WTC11 (cell line): ENCODE data around the gene NEDD1. TPM values are rescaled to one million over a fixed set of nuclear protein-coding genes. Genes with fewer than 3 reads are reported as not detected.

Experiments used
- ATAC-seq: fragments of 200-7000 bp; cut with Tn5 transposase; 2 replicates; pipeline ENCODE4 v1.10.0; 2021; ENCODE audit warnings: mild to moderate bottlenecking, moderate library complexity
- CTCF ChIA-PET: fragments of 300-600 bp; sonication (Branson Sonifier 250); formaldehyde crosslinking; loops from one replicate; lab custom pipeline; 2021; ENCODE audit warnings: antibody characterized with exemption; lab: Charles Lee
- POLR2A ChIA-PET: fragments of 350-600 bp; sonication (Branson Sonifier 250); formaldehyde crosslinking; loops from one replicate; lab custom pipeline; 2021; ENCODE audit warnings: antibody characterized with exemption; lab: Charles Lee
- DNase-seq: peaks from one replicate; pipeline ENCODE4 v3.0.0; 2021; ENCODE audit warnings: low spot score
- H3K27ac Mint-ChIP-seq: 2 replicates; pipeline ENCODE4 v1.8.0; 2021; ENCODE audit warnings: mixed read lengths
- H3K27me3 Mint-ChIP-seq: 2 replicates; pipeline ENCODE4 v1.8.0; 2021; ENCODE audit warnings: low read depth, mild to moderate bottlenecking, moderate library complexity, mixed read lengths
- H3K36me3 Mint-ChIP-seq: 2 replicates; pipeline ENCODE4 v1.8.0; 2021; ENCODE audit warnings: mixed read lengths
- H3K4me1 Mint-ChIP-seq: 2 replicates; pipeline ENCODE4 v1.8.0; 2022; ENCODE audit warnings: mixed read lengths
- H3K4me3 Mint-ChIP-seq: 2 replicates; pipeline ENCODE4 v1.8.0; 2021; ENCODE audit warnings: mild to moderate bottlenecking, moderate library complexity, mixed read lengths
- H3K9me3 Mint-ChIP-seq: 2 replicates; pipeline ENCODE4 v1.8.0; 2021; ENCODE audit warnings: mixed read lengths
- CBFB ChIP-seq: sonication (generic); formaldehyde crosslinking; IDR thresholded peaks from 2 replicates; pipeline ENCODE4 v1.8.1; 2022; ENCODE audit warnings: mild to moderate bottlenecking, low read depth, missing genetic modification reagents
- ELF4 ChIP-seq: sonication (generic); formaldehyde crosslinking; IDR thresholded peaks from 2 replicates; pipeline ENCODE4 v1.8.1; 2022; ENCODE audit warnings: low read depth, mild to moderate bottlenecking, moderate library complexity, missing genetic modification reagents
- EMX1 ChIP-seq: fragments of 250-450 bp; sonication (Bioruptor Pico); IDR thresholded peaks from 2 replicates; pipeline ENCODE4 v1.8.0; 2021; ENCODE audit warnings: mild to moderate bottlenecking
- HMGA2 ChIP-seq: fragments of 250-450 bp; sonication (Bioruptor Pico); IDR thresholded peaks from 2 replicates; pipeline ENCODE4 v1.4.0; 2021; ENCODE audit warnings: mild to moderate bottlenecking, moderate library complexity
- MXD4 ChIP-seq: fragments of 250-450 bp; sonication (Bioruptor Pico); IDR thresholded peaks from 2 replicates; pipeline ENCODE4 v1.8.0; 2021; ENCODE audit warnings: mild to moderate bottlenecking, moderate library complexity, borderline replicate concordance
- MYBL2 ChIP-seq: sonication (generic); formaldehyde crosslinking; IDR thresholded peaks from 2 replicates; pipeline ENCODE4 v1.8.1; 2023; ENCODE audit warnings: mild to moderate bottlenecking, moderate library complexity, missing genetic modification reagents
- NFYB ChIP-seq: sonication (generic); formaldehyde crosslinking; conservative IDR thresholded peaks from 2 replicates; pipeline ENCODE4 v1.8.0; 2022; ENCODE audit warnings: low read depth, missing genetic modification reagents
- NR1H2 ChIP-seq: sonication (generic); formaldehyde crosslinking; IDR thresholded peaks from 2 replicates; pipeline ENCODE4 v1.9.0; 2021; ENCODE audit warnings: mild to moderate bottlenecking, moderate library complexity, missing genetic modification reagents
- OVOL2 ChIP-seq: fragments of 250-450 bp; sonication (Bioruptor Pico); IDR thresholded peaks from 2 replicates; pipeline ENCODE4 v1.9.0; 2021; ENCODE audit warnings: mild to moderate bottlenecking, borderline replicate concordance
- PRRX2 ChIP-seq: fragments of 250-450 bp; sonication (Bioruptor Pico); IDR thresholded peaks from 2 replicates; pipeline ENCODE4 v1.8.0; 2021; ENCODE audit warnings: mild to moderate bottlenecking
- TCF7 ChIP-seq: sonication (generic); formaldehyde crosslinking; IDR thresholded peaks from 2 replicates; pipeline ENCODE4 v1.8.0; 2022; ENCODE audit warnings: mild to moderate bottlenecking, low read depth, missing genetic modification reagents, moderate library complexity
- ZNF396 ChIP-seq: fragments of 250-450 bp; sonication (Bioruptor Pico); IDR thresholded peaks from 2 replicates; pipeline ENCODE4 v1.8.0; 2021; ENCODE audit warnings: mild to moderate bottlenecking, moderate library complexity, borderline replicate concordance
- ZNF416 ChIP-seq: fragments of 250-450 bp; sonication (Bioruptor Pico); IDR thresholded peaks from 2 replicates; pipeline ENCODE4 v1.9.0; 2021; ENCODE audit warnings: mild to moderate bottlenecking, inconsistent platforms
- total RNA-seq: library from RNA; stranded (reverse); gene quantifications from 3 replicates; pipeline ENCODE4 v1.2.3, GENCODE V29; 2021
- TF ChIP-seq, protein P1 (sequence below): sonication (generic); formaldehyde crosslinking; IDR thresholded peaks from 2 replicates; pipeline ENCODE4 v1.8.1; 2023; ENCODE audit warnings: mild to moderate bottlenecking, missing genetic modification reagents, borderline replicate concordance
- TF ChIP-seq, protein P2 (sequence below): sonication (generic); formaldehyde crosslinking; IDR thresholded peaks from 2 replicates; pipeline ENCODE4 v1.8.1; 2023; ENCODE audit warnings: mild to moderate bottlenecking, missing genetic modification reagents
- TF ChIP-seq, protein P3 (sequence below): fragments of 250-450 bp; sonication (Bioruptor Pico); IDR thresholded peaks from 2 replicates; pipeline ENCODE4 v2.1.2; 2022; ENCODE audit warnings: mild to moderate bottlenecking, moderate library complexity
- TF ChIP-seq, protein P4 (sequence below): sonication (generic); formaldehyde crosslinking; IDR thresholded peaks from 2 replicates; pipeline ENCODE4 v1.8.1; 2022; ENCODE audit warnings: low read depth, mild to moderate bottlenecking, moderate library complexity, missing genetic modification reagents, borderline replicate concordance
- TF ChIP-seq, protein P5 (sequence below): fragments of 250-450 bp; sonication (Bioruptor Pico); IDR thresholded peaks from 2 replicates; pipeline ENCODE4 v1.8.0; 2021; ENCODE audit warnings: mild to moderate bottlenecking
- TF ChIP-seq, protein P6 (sequence below): sonication (generic); formaldehyde crosslinking; IDR thresholded peaks from 2 replicates; pipeline ENCODE4 v1.8.0; 2023; ENCODE audit warnings: missing genetic modification reagents, mild to moderate bottlenecking, borderline replicate concordance

The NEDD1 gene
- total RNA-seq, 1 experiment from 2014 or later = 29.3 TPM

DNA sequence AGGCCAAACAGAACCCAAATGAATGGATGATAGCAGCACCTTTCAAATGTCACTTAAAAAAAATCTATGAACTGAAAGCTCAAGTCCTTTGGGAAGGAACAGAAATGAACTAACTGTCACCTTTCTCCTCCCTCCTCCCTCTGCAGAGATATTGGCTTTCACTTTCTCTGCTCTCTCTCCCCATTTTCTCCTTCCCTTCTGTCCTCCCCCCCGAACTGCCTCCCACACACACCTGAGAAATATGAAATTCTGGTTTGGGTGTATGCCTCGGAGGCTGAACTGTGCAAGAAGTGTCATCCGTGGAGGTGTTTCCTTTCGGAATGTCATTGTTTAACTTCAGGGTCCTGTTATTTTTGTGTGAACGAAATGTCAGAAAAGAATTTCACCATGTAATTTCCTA lies 87.8 kb downstream of the NEDD1 start (continued):
- TF ChIP-seq, protein P1, sequence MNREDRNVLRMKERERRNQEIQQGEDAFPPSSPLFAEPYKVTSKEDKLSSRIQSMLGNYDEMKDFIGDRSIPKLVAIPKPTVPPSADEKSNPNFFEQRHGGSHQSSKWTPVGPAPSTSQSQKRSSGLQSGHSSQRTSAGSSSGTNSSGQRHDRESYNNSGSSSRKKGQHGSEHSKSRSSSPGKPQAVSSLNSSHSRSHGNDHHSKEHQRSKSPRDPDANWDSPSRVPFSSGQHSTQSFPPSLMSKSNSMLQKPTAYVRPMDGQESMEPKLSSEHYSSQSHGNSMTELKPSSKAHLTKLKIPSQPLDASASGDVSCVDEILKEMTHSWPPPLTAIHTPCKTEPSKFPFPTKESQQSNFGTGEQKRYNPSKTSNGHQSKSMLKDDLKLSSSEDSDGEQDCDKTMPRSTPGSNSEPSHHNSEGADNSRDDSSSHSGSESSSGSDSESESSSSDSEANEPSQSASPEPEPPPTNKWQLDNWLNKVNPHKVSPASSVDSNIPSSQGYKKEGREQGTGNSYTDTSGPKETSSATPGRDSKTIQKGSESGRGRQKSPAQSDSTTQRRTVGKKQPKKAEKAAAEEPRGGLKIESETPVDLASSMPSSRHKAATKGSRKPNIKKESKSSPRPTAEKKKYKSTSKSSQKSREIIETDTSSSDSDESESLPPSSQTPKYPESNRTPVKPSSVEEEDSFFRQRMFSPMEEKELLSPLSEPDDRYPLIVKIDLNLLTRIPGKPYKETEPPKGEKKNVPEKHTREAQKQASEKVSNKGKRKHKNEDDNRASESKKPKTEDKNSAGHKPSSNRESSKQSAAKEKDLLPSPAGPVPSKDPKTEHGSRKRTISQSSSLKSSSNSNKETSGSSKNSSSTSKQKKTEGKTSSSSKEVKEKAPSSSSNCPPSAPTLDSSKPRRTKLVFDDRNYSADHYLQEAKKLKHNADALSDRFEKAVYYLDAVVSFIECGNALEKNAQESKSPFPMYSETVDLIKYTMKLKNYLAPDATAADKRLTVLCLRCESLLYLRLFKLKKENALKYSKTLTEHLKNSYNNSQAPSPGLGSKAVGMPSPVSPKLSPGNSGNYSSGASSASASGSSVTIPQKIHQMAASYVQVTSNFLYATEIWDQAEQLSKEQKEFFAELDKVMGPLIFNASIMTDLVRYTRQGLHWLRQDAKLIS (CRISPR knock-in tag) = no peak
- no peak for TF ChIP-seq MYBL2 (CRISPR knock-in tag)

DNA sequence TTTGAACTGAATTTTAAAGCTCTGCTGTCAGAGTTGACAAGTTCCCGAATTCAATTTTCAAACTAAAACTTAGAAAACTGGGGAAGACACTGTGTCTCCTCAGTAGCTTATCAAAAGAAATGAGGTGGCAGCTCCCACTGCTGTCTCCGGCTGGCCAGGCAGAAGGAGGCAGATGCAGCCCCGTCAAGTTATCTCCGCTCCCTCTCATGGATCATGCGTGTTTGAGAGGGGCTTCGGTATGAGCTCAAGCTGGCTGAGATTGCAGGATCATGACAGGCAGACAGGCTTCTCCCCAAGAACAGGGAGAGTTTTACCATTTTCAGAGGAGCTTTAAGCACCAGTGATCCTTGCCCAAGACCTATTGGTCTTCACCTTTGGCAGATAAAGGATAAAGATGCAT lies 88.8 kb downstream of the NEDD1 start:
- TF ChIP-seq EMX1 (no peak), NR1H2 (no peak), HMGA2 (CRISPR knock-in tag) (no peak), ZNF396 (no peak), CBFB (CRISPR knock-in tag) (no peak), ELF4 (CRISPR knock-in tag) (no peak), MXD4 (CRISPR knock-in tag) (no peak), PRRX2 (no peak), ZNF416 (CRISPR knock-in tag) (no peak), OVOL2 (CRISPR knock-in tag) (no peak), NFYB (CRISPR knock-in tag) (no peak), MYBL2 (CRISPR knock-in tag) (no peak), TCF7 (CRISPR knock-in tag) (no peak)
- TF ChIP-seq, protein P2, sequence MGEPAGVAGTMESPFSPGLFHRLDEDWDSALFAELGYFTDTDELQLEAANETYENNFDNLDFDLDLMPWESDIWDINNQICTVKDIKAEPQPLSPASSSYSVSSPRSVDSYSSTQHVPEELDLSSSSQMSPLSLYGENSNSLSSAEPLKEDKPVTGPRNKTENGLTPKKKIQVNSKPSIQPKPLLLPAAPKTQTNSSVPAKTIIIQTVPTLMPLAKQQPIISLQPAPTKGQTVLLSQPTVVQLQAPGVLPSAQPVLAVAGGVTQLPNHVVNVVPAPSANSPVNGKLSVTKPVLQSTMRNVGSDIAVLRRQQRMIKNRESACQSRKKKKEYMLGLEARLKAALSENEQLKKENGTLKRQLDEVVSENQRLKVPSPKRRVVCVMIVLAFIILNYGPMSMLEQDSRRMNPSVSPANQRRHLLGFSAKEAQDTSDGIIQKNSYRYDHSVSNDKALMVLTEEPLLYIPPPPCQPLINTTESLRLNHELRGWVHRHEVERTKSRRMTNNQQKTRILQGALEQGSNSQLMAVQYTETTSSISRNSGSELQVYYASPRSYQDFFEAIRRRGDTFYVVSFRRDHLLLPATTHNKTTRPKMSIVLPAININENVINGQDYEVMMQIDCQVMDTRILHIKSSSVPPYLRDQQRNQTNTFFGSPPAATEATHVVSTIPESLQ = no peak
- TF ChIP-seq, protein P3, sequence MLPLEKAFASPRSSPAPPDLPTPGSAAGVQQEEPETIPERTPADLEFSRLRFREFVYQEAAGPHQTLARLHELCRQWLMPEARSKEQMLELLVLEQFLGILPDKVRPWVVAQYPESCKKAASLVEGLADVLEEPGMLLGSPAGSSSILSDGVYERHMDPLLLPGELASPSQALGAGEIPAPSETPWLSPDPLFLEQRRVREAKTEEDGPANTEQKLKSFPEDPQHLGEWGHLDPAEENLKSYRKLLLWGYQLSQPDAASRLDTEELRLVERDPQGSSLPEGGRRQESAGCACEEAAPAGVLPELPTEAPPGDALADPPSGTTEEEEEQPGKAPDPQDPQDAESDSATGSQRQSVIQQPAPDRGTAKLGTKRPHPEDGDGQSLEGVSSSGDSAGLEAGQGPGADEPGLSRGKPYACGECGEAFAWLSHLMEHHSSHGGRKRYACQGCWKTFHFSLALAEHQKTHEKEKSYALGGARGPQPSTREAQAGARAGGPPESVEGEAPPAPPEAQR (CRISPR knock-in tag) = no peak
- TF ChIP-seq, protein P4, sequence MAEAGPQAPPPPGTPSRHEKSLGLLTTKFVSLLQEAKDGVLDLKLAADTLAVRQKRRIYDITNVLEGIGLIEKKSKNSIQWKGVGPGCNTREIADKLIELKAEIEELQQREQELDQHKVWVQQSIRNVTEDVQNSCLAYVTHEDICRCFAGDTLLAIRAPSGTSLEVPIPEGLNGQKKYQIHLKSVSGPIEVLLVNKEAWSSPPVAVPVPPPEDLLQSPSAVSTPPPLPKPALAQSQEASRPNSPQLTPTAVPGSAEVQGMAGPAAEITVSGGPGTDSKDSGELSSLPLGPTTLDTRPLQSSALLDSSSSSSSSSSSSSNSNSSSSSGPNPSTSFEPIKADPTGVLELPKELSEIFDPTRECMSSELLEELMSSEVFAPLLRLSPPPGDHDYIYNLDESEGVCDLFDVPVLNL (CRISPR knock-in tag) = no peak
- TF ChIP-seq, protein P5, sequence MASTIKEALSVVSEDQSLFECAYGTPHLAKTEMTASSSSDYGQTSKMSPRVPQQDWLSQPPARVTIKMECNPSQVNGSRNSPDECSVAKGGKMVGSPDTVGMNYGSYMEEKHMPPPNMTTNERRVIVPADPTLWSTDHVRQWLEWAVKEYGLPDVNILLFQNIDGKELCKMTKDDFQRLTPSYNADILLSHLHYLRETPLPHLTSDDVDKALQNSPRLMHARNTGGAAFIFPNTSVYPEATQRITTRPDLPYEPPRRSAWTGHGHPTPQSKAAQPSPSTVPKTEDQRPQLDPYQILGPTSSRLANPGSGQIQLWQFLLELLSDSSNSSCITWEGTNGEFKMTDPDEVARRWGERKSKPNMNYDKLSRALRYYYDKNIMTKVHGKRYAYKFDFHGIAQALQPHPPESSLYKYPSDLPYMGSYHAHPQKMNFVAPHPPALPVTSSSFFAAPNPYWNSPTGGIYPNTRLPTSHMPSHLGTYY (CRISPR knock-in tag) = no peak
- TF ChIP-seq, protein P6, sequence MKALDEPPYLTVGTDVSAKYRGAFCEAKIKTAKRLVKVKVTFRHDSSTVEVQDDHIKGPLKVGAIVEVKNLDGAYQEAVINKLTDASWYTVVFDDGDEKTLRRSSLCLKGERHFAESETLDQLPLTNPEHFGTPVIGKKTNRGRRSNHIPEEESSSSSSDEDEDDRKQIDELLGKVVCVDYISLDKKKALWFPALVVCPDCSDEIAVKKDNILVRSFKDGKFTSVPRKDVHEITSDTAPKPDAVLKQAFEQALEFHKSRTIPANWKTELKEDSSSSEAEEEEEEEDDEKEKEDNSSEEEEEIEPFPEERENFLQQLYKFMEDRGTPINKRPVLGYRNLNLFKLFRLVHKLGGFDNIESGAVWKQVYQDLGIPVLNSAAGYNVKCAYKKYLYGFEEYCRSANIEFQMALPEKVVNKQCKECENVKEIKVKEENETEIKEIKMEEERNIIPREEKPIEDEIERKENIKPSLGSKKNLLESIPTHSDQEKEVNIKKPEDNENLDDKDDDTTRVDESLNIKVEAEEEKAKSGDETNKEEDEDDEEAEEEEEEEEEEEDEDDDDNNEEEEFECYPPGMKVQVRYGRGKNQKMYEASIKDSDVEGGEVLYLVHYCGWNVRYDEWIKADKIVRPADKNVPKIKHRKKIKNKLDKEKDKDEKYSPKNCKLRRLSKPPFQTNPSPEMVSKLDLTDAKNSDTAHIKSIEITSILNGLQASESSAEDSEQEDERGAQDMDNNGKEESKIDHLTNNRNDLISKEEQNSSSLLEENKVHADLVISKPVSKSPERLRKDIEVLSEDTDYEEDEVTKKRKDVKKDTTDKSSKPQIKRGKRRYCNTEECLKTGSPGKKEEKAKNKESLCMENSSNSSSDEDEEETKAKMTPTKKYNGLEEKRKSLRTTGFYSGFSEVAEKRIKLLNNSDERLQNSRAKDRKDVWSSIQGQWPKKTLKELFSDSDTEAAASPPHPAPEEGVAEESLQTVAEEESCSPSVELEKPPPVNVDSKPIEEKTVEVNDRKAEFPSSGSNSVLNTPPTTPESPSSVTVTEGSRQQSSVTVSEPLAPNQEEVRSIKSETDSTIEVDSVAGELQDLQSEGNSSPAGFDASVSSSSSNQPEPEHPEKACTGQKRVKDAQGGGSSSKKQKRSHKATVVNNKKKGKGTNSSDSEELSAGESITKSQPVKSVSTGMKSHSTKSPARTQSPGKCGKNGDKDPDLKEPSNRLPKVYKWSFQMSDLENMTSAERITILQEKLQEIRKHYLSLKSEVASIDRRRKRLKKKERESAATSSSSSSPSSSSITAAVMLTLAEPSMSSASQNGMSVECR = no peak
- TF ChIP-seq, all 79 proteins: peak for 0
- no peak overlapping the region for H3K27ac Mint-ChIP-seq
- H3K4me1 Mint-ChIP-seq = peaks cover 13% of the 10 kb centered on the region
- DNase-seq (no peak), ATAC-seq (no peak)
- H3K27me3 Mint-ChIP-seq = no peaks in the 10 kb centered on the region
- no peaks in the 10 kb centered on the region for H3K36me3 Mint-ChIP-seq
- POLR2A ChIA-PET = interaction anchor here (0.6 kb wide), 1 partner anchor 1588 kb away, joined by 6 read pairs; no protein-coding TSS in a partner anchor
- H3K4me3 Mint-ChIP-seq = no peak overlapping the region
- H3K9me3 Mint-ChIP-seq = no peaks in the 10 kb centered on the region
- CTCF ChIA-PET = no interaction called here
